Esophagus muscularis mucosa (tissue), 4 donors: ENCODE data around the gene IQCK.

Source experiments
- EP300 ChIP-seq: sonication (generic); formaldehyde crosslinking; IDR thresholded peaks from one replicate; pipeline ENCODE4 v1.6.1; 2017; ENCODE audit warnings: antibody characterized with exemption
- POLR2A ChIP-seq: fragments of 450-650 bp; IDR thresholded peaks from one replicate; pipeline ENCODE4 v1.6.1; 2017; ENCODE audit warnings: antibody characterized with exemption, moderate library complexity, mild to moderate bottlenecking, low read depth
- TF ChIP-seq, protein P1 (sequence below), 3 experiments: fragments of 200-600 bp in 2 of 3; fragments of 450-650 bp in 1 of 3; sonication (generic) in 2 of 3; IDR thresholded peaks; one replicate each; pipeline ENCODE4 v1.5.1; 2017 to 2019; ENCODE audit warnings: antibody characterized with exemption in 3 of 3, mild to moderate bottlenecking in 2 of 3, moderate library complexity in 1 of 3

DNA sequence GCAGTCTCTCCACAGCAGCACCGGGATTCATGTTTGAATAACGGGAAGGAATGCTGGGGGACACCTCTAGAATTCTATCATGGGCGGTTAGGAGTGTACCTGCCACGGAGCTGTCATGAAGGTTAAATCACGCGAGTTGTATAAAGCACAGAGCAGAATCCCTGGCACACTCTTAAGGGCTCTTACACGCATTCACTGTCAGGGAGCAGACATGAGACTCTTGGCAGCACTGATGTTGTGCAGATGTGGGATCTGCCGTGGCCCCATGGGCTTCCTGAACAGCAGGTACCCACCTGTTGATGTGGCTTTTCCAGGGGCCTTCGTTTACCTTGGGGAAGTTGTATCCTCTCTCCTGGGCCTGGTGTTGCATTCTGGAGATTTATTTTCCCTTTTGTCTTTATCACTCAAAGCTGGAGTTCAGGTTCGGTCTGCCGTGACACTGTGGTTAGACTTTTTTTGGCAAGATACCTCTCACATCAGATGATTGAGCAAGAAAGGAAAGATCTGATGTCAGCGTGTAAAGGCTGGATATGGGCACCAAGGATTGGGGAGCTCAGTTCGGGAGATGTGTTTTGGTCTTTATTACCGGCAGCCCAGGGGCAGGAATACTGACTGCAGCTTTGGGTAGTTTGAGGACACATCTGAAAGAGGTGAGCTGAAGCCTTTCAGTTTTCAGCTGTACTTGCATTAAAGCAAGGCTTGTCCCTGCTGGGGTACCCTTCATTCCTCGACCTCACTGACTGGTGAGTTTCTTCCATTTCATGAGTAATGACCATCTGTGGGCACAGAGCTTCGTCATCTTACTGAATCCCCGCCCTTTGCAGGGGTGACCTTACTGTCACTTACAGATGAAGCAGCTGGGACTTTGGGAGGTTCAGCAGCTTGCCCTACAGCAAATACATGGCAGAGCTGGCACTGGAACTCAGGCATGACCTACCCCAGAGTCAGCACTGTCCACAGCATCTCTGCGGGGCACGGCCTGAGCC, 19.3 kb upstream of the IQCK start:
- TF ChIP-seq, protein P1, sequence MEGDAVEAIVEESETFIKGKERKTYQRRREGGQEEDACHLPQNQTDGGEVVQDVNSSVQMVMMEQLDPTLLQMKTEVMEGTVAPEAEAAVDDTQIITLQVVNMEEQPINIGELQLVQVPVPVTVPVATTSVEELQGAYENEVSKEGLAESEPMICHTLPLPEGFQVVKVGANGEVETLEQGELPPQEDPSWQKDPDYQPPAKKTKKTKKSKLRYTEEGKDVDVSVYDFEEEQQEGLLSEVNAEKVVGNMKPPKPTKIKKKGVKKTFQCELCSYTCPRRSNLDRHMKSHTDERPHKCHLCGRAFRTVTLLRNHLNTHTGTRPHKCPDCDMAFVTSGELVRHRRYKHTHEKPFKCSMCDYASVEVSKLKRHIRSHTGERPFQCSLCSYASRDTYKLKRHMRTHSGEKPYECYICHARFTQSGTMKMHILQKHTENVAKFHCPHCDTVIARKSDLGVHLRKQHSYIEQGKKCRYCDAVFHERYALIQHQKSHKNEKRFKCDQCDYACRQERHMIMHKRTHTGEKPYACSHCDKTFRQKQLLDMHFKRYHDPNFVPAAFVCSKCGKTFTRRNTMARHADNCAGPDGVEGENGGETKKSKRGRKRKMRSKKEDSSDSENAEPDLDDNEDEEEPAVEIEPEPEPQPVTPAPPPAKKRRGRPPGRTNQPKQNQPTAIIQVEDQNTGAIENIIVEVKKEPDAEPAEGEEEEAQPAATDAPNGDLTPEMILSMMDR (IDR thresholded peaks at IDR 0.05), result no peak
- TF ChIP-seq EP300 (no peak), POLR2A (no peak)
